HG02870 (cell line): Measurements from ENCODE around the gene TNNC2.

ENCODE experiments used
- ATAC-seq: cut with Tn5 transposase; IDR thresholded peaks from one replicate; pipeline ENCODE4 v1.9.1; 2021; ENCODE audit warnings: mild to moderate bottlenecking, moderate library complexity; ENCODE audit not compliant: unreplicated experiment

The TNNC2 gene

DNA sequence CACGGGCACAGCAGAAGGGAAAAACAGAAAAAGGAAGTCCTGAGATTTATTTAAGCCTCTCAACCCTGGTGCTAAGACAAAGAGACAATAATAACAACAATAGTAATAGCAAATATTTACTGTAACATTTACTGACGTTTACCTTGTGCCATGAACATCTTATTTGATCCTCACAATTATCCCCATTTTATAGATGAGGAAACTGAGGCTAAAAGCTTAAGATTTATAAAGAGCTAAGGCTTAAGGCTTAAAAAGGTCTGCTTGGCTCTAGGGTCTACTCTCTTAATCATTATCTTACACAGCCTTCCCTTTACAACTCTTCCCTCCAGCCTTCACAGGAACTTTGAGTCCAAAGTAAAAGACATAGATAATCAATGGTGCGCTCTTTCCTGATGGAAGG is 38.8 kb downstream of the TNNC2 start:
- no peak for ATAC-seq

DNA sequence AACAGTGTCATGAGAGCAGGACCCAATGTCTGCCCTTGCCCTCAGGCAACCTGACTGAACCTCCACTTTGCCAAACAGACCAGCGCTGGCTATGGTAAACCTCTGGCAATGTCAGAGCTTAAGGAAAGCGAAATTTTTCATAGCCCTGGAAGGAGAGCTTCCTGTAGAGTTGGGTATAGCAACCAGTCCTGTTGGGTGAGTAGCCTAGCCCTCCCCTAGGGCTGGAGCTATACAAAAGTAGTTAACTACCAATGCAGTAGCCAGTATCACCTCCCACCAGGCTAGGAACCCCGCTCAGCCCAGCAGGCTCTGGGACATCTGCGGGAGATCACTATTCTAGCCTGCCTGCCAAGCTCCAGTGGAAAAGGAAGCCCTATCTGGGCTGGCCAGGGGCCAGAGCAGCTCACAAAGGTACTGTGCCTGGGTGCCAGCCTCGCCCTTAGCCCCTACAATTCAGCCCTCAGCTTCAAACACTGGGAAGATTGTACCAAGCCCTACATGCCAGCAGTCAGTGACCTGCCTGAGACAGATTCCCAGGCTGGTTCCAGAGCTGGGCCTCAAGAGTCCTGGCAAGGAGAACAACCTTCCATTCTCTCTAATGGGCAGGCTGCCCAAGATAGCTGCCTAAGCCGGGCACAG is 43.3 kb downstream of the TNNC2 start:
- no peak for ATAC-seq

DNA sequence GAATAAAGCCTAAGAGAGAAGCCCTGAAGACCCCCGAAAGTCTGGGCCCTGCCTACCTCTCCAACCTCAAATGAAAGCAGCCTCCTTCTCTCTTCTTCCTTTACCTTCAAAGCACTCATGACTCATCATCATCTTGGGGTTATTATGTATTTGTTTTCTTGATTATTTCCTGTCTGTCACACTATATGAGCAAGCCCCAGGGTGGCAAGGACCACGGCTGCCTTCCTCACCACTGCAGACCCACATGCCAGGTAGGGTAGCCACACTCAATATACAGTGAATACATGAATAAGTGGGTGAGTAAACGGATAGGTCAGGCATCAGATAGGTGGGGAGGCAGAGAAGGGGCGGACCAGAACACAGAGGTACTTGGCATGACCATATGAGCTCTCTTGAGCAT is 44.2 kb downstream of the TNNC2 start:
- no peak for ATAC-seq

DNA sequence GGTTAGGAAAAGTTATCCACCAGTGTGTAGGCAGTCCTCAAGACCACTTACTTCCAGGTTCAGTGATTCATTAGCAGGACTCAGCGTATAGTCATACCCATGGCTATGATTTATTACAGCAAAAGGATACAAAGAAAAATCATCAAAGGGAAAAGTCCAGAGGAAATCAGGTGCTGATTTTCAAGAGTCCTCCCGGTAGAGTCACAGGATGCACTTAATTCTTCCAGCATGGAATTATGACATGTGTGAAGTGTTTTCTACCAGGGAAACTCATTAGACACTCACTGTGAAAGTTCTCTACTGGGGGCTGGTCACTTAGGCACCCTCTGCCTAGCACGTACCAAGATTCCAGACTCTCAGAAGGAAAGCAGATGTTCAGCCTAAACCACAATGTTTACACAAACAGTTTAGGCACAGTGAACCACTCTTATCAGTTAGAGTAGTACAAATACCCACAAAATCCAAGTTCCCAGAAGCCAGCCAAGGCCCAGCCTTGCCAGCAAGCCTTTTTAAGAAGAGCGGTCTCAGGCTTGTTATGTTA is 45.7 kb downstream of the TNNC2 start:
- ATAC-seq: no peak

DNA sequence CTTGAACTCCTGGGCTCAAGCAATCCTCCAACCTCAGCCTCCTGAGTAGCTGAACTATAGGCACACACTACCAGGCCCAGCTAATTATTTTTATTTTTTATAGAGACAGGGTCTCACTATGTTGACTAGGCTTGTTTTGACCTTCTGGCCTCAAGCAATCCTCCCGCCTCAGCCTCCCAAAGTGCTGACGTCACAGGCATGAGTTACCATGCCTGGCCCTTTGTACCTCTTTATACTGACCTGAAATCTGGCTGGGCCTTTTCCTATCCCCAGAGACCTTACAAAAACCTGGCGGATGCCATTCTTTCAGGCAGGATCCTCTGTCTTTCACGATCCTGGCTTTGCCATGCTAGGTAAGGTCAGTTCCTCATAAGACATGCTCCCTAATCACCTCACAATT is 47.0 kb downstream of the TNNC2 start:
- ATAC-seq: no peak

DNA sequence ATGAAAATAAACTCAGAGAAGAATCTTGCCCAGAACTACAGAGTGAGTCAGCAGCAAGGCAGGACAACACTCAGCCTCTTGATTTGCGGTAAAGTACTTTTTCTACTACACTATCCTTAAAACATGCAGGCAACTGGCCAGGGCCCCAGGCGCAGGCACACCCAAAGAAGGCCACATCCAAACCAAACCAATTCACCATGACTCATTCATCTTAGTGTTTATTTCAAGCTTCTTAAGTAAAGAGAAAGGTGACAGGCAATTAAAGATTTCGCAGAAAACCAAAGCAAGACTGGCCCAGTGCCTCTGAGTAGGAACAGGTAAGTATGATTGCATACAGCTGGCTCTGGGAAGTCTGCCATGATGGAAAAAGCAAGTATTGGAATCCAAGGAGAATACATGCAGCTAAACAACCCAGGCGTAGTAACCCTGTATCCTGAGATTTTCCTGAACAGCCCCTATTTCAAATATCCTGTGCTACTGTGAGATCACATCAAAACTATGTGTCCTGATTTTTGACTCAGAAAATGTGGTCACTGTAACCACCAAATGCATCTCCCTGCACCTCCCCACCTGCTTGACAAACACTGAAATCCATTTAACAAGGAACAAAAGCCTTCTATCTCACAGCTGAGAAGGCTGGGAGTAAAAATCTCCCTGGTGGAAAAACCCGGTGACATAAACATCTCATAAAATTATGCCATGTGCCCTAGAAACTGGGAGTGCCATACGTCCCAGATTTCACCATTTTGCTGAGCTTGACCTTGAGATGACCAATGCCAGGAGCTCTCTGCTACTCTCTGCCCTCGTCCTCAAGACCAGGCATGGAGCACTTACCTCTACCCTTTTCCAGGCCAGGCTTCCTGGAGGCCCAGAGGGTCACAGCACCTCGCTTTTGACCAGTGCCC is 47.8 kb downstream of the TNNC2 start:
- ATAC-seq: no peak

DNA sequence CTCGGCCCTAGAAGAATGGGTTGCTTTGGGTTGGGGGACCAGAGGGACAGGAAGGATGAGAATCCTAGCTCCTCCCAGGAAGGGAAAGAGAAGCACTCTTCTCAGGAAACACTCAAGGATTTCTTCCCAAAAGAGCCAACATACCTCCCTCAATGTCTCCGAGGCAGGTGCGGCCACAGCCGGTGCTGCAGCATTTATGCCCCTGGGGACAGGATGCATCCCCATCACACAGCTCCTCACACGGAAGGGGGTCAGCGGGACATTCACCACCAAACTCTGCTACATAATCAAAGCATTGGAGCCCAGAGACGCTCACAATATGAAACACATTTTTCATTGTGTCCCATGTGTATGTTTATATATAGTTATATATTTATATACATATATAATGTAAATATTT is 50.2 kb downstream of the TNNC2 start:
- no peak for ATAC-seq

GRCh38 chr20:45775411-45775810 is 51.7 kb downstream of the TNNC2 start:
- ATAC-seq: no peak

- no peak for ATAC-seq
These were observed 52.2 kb downstream of the TNNC2 start for GRCh38 chr20:45774945-45775344.
